GM12864 (cell line): ENCODE results near the gene HYAL1.

Experiments
- DNase-seq: peaks from one replicate; pipeline ENCODE4 v3.0.0-alpha.2; 2011; ENCODE audit warnings: low read depth
- H3K4me3 ChIP-seq: 2 replicates; pipeline ENCODE4 v1.5.1; 2011; ENCODE audit warnings: mild to moderate bottlenecking, low read depth, low read length, control low read depth
- TF ChIP-seq, protein P1 (sequence below): IDR thresholded peaks from 2 replicates; pipeline ENCODE4 v1.5.1; 2011; ENCODE audit warnings: low read depth, mild to moderate bottlenecking, moderate library complexity, low read length, control low read depth, inconsistent platforms; ENCODE audit errors: missing control alignments

Gene HYAL1

DNA sequence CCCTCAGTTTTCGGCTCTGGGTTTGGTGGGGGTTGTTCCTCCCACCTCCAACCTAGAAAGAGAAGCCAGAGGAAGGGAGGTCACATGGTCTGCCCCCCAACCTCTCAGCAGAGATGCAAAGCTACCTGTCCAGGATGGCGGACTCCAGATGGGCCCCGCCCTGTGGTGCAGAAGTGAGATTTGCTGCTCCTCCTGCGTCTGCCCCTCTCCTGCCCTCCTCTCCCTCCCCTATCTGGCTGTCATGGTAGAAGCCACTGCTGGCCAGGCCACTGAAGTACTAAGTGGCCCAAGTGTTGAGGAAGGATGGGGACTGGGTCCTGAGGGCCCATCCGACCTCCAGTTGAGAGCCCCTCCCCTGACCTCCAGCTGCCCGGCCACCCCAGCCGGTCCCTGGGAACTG lies 36.5 kb downstream of the HYAL1 start:
- H3K4me3 ChIP-seq = no peak overlapping the region
- DNase-seq = no peak
- TF ChIP-seq, protein P1, sequence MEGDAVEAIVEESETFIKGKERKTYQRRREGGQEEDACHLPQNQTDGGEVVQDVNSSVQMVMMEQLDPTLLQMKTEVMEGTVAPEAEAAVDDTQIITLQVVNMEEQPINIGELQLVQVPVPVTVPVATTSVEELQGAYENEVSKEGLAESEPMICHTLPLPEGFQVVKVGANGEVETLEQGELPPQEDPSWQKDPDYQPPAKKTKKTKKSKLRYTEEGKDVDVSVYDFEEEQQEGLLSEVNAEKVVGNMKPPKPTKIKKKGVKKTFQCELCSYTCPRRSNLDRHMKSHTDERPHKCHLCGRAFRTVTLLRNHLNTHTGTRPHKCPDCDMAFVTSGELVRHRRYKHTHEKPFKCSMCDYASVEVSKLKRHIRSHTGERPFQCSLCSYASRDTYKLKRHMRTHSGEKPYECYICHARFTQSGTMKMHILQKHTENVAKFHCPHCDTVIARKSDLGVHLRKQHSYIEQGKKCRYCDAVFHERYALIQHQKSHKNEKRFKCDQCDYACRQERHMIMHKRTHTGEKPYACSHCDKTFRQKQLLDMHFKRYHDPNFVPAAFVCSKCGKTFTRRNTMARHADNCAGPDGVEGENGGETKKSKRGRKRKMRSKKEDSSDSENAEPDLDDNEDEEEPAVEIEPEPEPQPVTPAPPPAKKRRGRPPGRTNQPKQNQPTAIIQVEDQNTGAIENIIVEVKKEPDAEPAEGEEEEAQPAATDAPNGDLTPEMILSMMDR = no peak

DNA sequence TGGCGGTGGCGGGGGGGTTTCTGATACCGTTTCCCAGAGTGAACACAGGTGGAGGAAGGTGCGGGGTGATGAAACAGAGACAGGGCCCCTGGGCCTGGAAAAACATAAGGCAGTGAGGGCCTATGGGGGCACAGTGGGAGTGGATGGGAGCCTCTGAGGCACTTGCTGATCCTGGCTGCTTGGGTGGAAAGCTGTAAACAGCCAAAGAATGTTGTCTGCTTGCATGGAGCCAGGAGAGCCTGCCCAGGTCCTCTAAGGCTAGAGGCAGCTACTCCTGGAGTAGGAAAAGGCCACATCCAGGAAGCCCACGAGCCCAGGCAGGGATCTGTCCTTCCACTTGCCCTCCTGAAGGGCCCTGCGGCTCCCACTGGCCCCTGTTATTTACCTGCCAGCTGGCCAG lies 37.4 kb downstream of the HYAL1 start:
- TF ChIP-seq, protein P1 = no peak

DNA sequence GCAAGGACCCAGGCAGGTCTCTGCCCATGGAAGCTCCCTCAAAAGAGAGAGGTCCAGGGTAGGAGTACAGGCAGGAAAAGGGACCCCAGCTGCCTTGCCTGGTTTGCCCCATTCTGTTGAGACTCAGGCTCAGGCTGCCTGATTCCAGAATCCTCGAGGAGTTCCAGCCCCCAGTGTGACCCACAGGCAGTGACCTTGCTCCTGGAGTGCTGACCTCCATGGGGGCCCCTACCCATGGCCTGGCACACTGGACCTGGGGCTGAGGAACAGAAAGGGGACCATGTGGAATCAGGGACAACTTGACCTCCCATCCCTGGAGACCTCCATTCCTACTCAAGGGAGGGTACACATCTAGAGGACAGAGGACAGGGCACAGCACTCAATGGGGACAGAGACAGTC lies 37.8 kb downstream of the HYAL1 start:
- H3K4me3 ChIP-seq = no peak overlapping the region
- TF ChIP-seq, protein P1 = no peak
- DNase-seq = no peak

More for the DNA sequence above, 37.4 kb downstream of the HYAL1 start:
- H3K4me3 ChIP-seq = no peak overlapping the region
- no peak for DNase-seq

DNA sequence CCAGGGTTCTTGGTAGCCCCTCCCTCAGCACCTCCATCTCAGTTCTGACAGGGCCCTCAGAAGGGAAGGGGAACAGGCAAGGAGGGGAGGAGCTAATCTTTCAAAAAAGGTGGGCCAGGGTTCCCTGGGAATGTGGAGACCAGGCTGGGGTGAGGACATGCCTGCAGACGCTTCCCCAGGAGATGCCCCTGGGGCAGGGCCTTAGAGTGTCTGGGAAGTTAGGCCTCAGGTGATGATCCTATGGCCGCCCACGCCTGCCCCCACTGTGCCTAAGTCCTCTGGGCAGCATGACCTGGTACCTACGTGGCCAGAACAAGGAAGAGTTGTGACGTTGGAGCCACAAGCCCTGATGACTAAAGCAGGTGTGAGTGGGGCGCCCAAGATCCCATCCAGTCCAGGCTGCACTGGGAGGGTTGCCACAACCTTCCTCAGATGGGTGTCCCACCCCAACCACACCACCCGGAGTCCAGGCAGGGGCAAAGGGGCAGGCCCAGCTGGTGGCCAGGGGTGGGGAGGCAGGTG lies 38.3 kb downstream of the HYAL1 start:
- DNase-seq = no peak
- no peak overlapping the region for H3K4me3 ChIP-seq
- TF ChIP-seq, protein P1 = no peak

DNA sequence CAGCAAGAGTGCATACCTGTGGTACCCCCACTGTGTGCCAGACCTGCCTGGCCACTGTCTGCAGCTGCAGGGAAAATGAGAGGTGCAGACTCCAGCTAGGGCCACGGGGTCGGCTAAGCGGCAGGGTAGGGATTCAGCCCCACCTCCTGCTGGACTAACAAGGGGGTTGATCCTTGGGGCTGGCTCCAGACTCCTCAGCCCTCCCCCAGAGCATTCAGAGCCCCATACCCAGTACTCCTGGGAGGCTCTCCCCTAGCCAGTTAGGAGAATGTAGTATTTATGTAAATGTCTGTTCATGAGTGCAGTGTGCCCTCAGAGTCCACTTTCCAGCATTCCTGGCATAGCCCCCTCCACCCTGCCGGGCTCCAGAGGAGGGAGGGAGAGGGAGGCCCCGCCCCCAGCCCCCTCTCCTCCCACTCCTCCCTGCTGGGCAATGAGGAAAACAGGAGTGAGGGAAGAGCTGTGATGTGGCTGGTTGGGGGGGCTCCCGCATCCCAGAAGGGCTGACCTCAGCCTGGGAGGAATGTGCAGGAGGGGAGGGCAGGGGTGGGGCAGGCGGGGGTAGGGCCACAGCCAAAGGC lies 38.9 kb downstream of the HYAL1 start:
- no peak overlapping the region for H3K4me3 ChIP-seq
- DNase-seq = no peak
- TF ChIP-seq, protein P1 = no peak

DNA sequence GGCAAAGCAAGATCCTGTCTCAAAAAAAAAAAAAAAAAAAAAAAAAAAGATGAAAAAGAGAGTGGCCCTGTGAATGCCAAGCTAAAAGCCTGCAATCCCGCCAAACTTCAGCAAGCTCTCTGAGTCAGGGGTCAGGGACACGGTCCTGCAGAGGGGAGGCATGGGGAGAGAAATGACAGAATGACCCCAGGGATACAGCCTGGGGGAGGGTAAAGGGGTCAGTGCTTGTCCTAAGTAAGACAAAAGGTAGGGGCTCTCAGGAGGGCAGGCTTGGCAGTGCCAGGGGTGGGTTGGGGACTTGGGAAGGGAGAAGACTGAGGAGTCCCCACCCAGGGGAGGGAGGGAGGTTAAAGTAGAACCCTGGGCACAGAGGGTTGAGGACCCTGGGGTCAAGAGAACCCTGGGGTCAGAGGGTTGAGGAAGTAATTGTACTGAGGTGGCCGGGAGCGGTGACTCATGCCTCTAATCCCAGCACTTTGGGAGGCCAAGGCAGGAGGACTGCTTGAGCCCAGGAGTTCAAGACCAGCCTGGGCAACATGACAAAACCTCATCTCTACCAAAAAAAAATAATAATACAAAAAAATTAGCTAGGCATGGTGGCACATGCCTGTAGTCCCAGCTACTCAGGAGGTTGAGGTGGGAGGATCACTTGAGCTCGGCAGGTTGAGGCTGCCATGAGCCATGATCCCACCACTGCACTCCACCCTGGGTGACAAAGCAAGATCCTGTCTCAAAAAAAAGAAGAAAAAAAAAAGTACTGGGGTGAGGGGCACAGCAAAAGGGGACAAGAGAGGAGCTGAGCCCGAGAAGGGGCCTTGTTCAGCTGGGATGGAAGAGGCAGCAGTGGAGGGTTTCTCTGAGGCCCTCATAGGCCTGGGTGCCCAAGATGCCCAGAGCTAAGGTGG lies 39.6 kb downstream of the HYAL1 start:
- no peak for DNase-seq
- no peak overlapping the region for H3K4me3 ChIP-seq
- TF ChIP-seq, protein P1 = no peak
